B cell (primary cell): ENCODE results near the gene SLC7A11. TPM values are rescaled to one million over a fixed set of nuclear protein-coding genes. Genes with fewer than 3 reads are reported as not detected.

Experiments
- ATAC-seq: fragments of 200-7000 bp; cut with Tn5 transposase; one replicate; pipeline ENCODE4 v1.10.0; 2021; ENCODE audit warnings: low read depth, mild to moderate bottlenecking, moderate number of reproducible peaks, moderate library complexity
- CTCF ChIA-PET: fragments of 350-600 bp; sonication (Branson Sonifier 250); formaldehyde crosslinking; loops from one replicate; lab custom pipeline; 2021; ENCODE audit warnings: antibody characterized with exemption, inconsistent platforms; lab: Charles Lee
- POLR2A ChIA-PET: fragments of 350-600 bp; sonication (Branson Sonifier 250); formaldehyde crosslinking; loops from one replicate; lab custom pipeline; 2021; ENCODE audit warnings: antibody characterized with exemption; lab: Charles Lee
- DNase-seq: peaks from one replicate; pipeline ENCODE4 v3.0.0; 2013
- H2AFZ ChIP-seq: 2 replicates; pipeline ENCODE4 v1.6.1; 2012; ENCODE audit warnings: mild to moderate bottlenecking, low read depth, low read length; ENCODE audit not compliant: insufficient read depth, poor library complexity, severe bottlenecking
- H3K27ac ChIP-seq, 2 donors: 1 replicate in 1 of 2; 2 replicates in 1 of 2; pipeline ENCODE4 v1.5.1; 2012 to 2013; ENCODE audit warnings: low read length in 2 of 2, mild to moderate bottlenecking in 2 of 2, moderate library complexity in 1 of 2
- H3K27me3 ChIP-seq, 4 experiments: fragments of 200-600 bp in 1 of 4; sonication (generic) in 1 of 4; replicated peaks in 1 of 4; 1 replicate in 2 of 4; 2 replicates in 2 of 4; pipeline versions ENCODE4 v1.6.1 to v1.7.0; 2013 to 2016; ENCODE audit warnings: low read length in 3 of 4, mild to moderate bottlenecking in 2 of 4, mixed read lengths in 1 of 4, moderate library complexity in 1 of 4; ENCODE audit not compliant: insufficient read depth in 4 of 4, control insufficient read depth in 3 of 4; ENCODE audit errors: control extremely low read depth in 1 of 4
- H3K36me3 ChIP-seq, 2 experiments: replicated peaks in 1 of 2; 1 replicate in 1 of 2; 2 replicates in 1 of 2; pipeline versions ENCODE4 v1.6.1 to v1.7.1; 2013; ENCODE audit warnings: low read length in 1 of 2; ENCODE audit not compliant: insufficient read depth in 2 of 2, control insufficient read depth in 1 of 2; ENCODE audit errors: control extremely low read depth in 1 of 2, extremely low read depth in 1 of 2
- H3K4me1 ChIP-seq, 2 donors: fragments of 200-600 bp in 1 of 2; sonication (generic) in 1 of 2; 1 replicate in 1 of 2; 2 replicates in 1 of 2; pipeline versions ENCODE4 v1.5.1 to v1.6.1; 2013 to 2017; ENCODE audit warnings: low read length in 2 of 2; ENCODE audit not compliant: control insufficient read depth in 2 of 2, insufficient read depth in 2 of 2
- H3K4me2 ChIP-seq: replicated peaks from 2 replicates; pipeline ENCODE3; 2012; ENCODE audit warnings: mild to moderate bottlenecking, low read depth, low read length; ENCODE audit not compliant: poor library complexity, severe bottlenecking
- H3K4me3 ChIP-seq, 5 experiments: fragments of 200-600 bp in 1 of 5; sonication (generic) in 1 of 5; 1 replicate in 3 of 5; 2 replicates in 2 of 5; pipeline versions ENCODE4 v1.5.1 to v1.7.0; 2011 to 2016; ENCODE audit warnings: low read length in 4 of 5, mild to moderate bottlenecking in 4 of 5, low read depth in 2 of 5, control low read depth in 1 of 5, moderate library complexity in 1 of 5; ENCODE audit not compliant: insufficient read depth in 1 of 5; ENCODE audit errors: control extremely low read depth in 1 of 5, extremely low read depth in 1 of 5
- H3K79me2 ChIP-seq: fragments of 200-600 bp; sonication (generic); one replicate; pipeline ENCODE4 v1.6.0; 2016; ENCODE audit warnings: low read length; ENCODE audit not compliant: control insufficient read depth, insufficient read depth
- H3K9ac ChIP-seq: fragments of 200-600 bp; sonication (generic); 2 replicates; pipeline ENCODE4 v1.6.1; 2017; ENCODE audit warnings: mild to moderate bottlenecking, low read length, moderate library complexity
- H3K9me3 ChIP-seq, 3 donors: one replicate each; pipeline versions ENCODE4 v1.6.1 to v1.7.1; 2013; ENCODE audit warnings: low read length in 2 of 3; ENCODE audit not compliant: control insufficient read depth in 2 of 3, insufficient read depth in 1 of 3; ENCODE audit errors: control extremely low read depth in 1 of 3
- H4K20me1 ChIP-seq: 2 replicates; pipeline ENCODE4 v1.6.0; 2012; ENCODE audit warnings: mild to moderate bottlenecking, low read length; ENCODE audit not compliant: insufficient read depth, control insufficient read depth, poor library complexity, severe bottlenecking
- H3K27ac Mint-ChIP-seq: one replicate; pipeline ENCODE4 v1.8.0; 2021; ENCODE audit warnings: mixed read lengths
- H3K27me3 Mint-ChIP-seq: one replicate; pipeline ENCODE4 v1.8.0; 2021; ENCODE audit warnings: mixed read lengths
- H3K4me1 Mint-ChIP-seq: one replicate; pipeline ENCODE4 v1.8.0; 2021; ENCODE audit warnings: mixed read lengths
- H3K4me3 Mint-ChIP-seq: one replicate; pipeline ENCODE4 v1.8.0; 2021; ENCODE audit warnings: mixed read lengths
- H3K9me3 Mint-ChIP-seq: one replicate; pipeline ENCODE4 v1.8.0; 2022; ENCODE audit warnings: mixed read lengths; ENCODE audit not compliant: insufficient read depth
- EZH2 ChIP-seq: IDR thresholded peaks from 2 replicates; pipeline ENCODE4 v1.6.1; 2012; ENCODE audit warnings: borderline replicate concordance, low read depth, mild to moderate bottlenecking, moderate library complexity, low read length; ENCODE audit not compliant: insufficient read depth, poor library complexity, severe bottlenecking
- WGBS: methylation state at CpG from one replicate; pipeline ENCODE4 v1.1.5; 2013; ENCODE audit warnings: missing lambda C conversion rate; ENCODE audit not compliant: insufficient coverage; 5-methylcytosine and 5-hydroxymethylcytosine counted together
- intact Hi-C: fragments of 100-400 bp; cut with micrococcal nuclease; formaldehyde crosslinking; loops from one replicate; pipeline ENCODE4 v1.10.0; 2022
- polyA plus RNA-seq: library from polyadenylated mRNA; depleted of rRNA; stranded (reverse); fragments of >200 nt; gene quantifications from 2 replicates; pipeline ENCODE4 v1.2.3, GENCODE V29; 2012
- total RNA-seq, 2 donors: library from RNA; stranded (reverse); fragments of 120-200 nt in 1 of 2; gene quantifications; 1 replicate in 1 of 2; 2 replicates in 1 of 2; pipeline versions ENCODE4 v1.2.3 to v1.2.4, GENCODE V29; 2013 to 2022
- TF ChIP-seq, protein P1 (sequence below): fragments of 200-600 bp; IDR thresholded peaks from one replicate; pipeline ENCODE4 v1.8.0; 2022; ENCODE audit warnings: antibody characterized with exemption, mild to moderate bottlenecking

Gene SLC7A11
- total and polyA plus RNA-seq, 2 donors (not counting 1 experiment from before 2014, with no cell fraction given) = 0.01 to 0.22 TPM

DNA sequence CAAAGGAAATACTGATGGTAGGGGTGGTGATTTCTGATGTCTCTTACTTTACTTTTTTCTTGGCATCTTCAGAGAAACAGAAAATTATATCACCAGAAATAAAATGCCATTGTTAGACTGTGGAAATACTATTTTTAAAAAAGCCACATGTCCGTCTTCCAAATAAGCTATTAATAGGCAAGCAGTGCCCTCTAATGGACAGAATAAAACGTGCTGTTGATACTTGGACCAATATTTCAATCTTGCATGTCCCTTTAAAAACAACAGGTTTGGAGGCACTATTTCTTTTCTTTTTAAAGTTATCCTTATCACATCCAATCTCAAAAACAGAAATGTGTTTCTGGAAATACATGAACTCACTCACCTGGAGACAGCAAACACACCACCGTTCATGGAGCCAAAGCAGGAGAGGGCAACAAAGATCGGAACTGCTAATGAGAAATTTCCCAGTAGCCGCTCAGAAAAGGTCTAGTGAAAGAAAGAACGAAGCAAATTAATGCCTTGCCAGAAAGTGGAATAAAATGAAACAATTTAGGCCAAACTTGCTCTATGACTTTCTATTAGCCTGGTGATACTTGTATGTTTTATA lies 59.2 kb downstream of the SLC7A11 start:
- Histone ChIP-seq H3K4me3 (no peak overlapping the region), H3K4me1 (no peaks in the 10 kb centered on the region), H4K20me1 (no peaks in the 10 kb centered on the region), H3K79me2 (no peaks in the 10 kb centered on the region), H3K36me3 (no peaks in the 10 kb centered on the region), H3K4me2 (no peak overlapping the region), H3K9me3 (no peaks in the 10 kb centered on the region), H2AFZ (no peak overlapping the region), H3K27me3 (no peaks in the 10 kb centered on the region), H3K27ac (no peak overlapping the region), H3K9ac (no peak overlapping the region)
- peak; percentile 24 for ATAC-seq
- ChIA-PET POLR2A (no interaction called here), CTCF (interaction anchor here (0.6 to 2.7 kb wide), 7 partner anchors 9 to 363 kb away, joined by 3 to 19 read pairs (median 8); no protein-coding TSS in a partner anchor)
- Mint-ChIP-seq H3K27me3 (peaks cover 9% of the 10 kb centered on the region), H3K9me3 (no peaks in the 10 kb centered on the region), H3K4me3 (no peak overlapping the region), H3K27ac (no peak overlapping the region), H3K4me1 (no peaks in the 10 kb centered on the region)
- intact Hi-C loops = loop anchor here (1.0 to 10.0 kb wide), 3 partner anchors 91 to 958 kb away; no protein-coding TSS in a partner anchor
- WGBS = 100% methylated on average over 2 of the region's 6 CpGs
- peak; percentile 65 for DNase-seq
- TF ChIP-seq, protein P1, sequence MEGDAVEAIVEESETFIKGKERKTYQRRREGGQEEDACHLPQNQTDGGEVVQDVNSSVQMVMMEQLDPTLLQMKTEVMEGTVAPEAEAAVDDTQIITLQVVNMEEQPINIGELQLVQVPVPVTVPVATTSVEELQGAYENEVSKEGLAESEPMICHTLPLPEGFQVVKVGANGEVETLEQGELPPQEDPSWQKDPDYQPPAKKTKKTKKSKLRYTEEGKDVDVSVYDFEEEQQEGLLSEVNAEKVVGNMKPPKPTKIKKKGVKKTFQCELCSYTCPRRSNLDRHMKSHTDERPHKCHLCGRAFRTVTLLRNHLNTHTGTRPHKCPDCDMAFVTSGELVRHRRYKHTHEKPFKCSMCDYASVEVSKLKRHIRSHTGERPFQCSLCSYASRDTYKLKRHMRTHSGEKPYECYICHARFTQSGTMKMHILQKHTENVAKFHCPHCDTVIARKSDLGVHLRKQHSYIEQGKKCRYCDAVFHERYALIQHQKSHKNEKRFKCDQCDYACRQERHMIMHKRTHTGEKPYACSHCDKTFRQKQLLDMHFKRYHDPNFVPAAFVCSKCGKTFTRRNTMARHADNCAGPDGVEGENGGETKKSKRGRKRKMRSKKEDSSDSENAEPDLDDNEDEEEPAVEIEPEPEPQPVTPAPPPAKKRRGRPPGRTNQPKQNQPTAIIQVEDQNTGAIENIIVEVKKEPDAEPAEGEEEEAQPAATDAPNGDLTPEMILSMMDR = peak; percentile 84
- no peak for TF ChIP-seq EZH2

DNA sequence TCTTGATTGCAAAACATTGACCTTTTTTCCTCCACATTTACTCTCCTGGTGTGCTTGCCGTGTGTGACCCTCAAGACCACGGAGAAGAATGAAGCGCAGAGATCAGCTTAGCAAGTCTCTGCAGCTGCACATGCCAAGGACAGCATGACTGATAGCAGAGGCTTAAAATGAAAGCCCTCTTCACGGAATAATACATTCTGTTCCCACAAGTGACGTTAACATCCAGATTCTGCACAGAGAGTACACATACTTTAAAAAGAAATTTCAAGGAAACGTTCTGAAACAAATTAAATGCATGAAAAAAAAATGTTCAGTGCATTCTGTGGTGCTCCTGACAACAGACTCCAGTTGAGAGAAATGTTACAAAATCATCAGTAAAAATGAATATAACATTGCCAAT lies 60.9 kb downstream of the SLC7A11 start:
- Histone ChIP-seq H3K4me1 (no peaks in the 10 kb centered on the region), H3K36me3 (no peaks in the 10 kb centered on the region), H3K9ac (no peak overlapping the region), H3K4me2 (no peak overlapping the region), H3K27me3 (no peaks in the 10 kb centered on the region), H3K4me3 (no peak overlapping the region), H3K79me2 (no peaks in the 10 kb centered on the region), H4K20me1 (no peaks in the 10 kb centered on the region), H3K9me3 (no peaks in the 10 kb centered on the region), H2AFZ (no peak overlapping the region), H3K27ac (no peak overlapping the region)
- TF ChIP-seq, protein P1 = no peak
- no peak for TF ChIP-seq EZH2
- ATAC-seq = no peak
- WGBS = 92% methylated on average over 5 of the region's 6 CpGs
- Mint-ChIP-seq H3K4me1 (no peaks in the 10 kb centered on the region), H3K4me3 (no peak overlapping the region), H3K27me3 (peaks cover 9% of the 10 kb centered on the region), H3K27ac (no peak overlapping the region), H3K9me3 (no peaks in the 10 kb centered on the region)
- intact Hi-C loops = loop anchor here (5.0 to 10.0 kb wide), 2 partner anchors 89 to 956 kb away; no protein-coding TSS in a partner anchor
- DNase-seq = no peak
- ChIA-PET POLR2A (no interaction called here), CTCF (no interaction called here)
